PC-9 (cell line): ENCODE measurements around the gene TUT4.

Experiments
- CTCF ChIP-seq: fragments of 200-600 bp; sonication (generic); conservative IDR thresholded peaks from 2 replicates; pipeline ENCODE4 v1.6.1; 2017; ENCODE audit warnings: mixed run types, antibody characterized with exemption, mild to moderate bottlenecking, moderate library complexity
- EZH2 ChIP-seq: fragments of 200-600 bp; sonication (generic); IDR thresholded peaks from 2 replicates; pipeline ENCODE4 v1.8.0; 2017; ENCODE audit warnings: antibody characterized with exemption, low read depth

GRCh38 chr1:52393174-52393573 lies 159.7 kb downstream of the TUT4 start:
- TF ChIP-seq CTCF (no peak), EZH2 (no peak)
